ENCODE measurements around the gene ANAPC16.
"Not testable (repeated sequence)": the region's sequence is repeated elsewhere in the genome, so short reads cannot be mapped to it uniquely, and the experiment has no call there.

Gene ANAPC16

GRCh38 chr10:72243822-72244437 is 28.1 kb downstream of the ANAPC16 start:
- H3K4me3 Mint-ChIP-seq = no peak overlapping the region
- peaks cover 57% of the 10 kb centered on the region for H3K4me1 Mint-ChIP-seq (ENCODE audit: low read depth)
- no peaks in the 10 kb centered on the region for H3K9me3 Mint-ChIP-seq
- H3K27ac Mint-ChIP-seq = peak overlapping the region; percentile 70
- DNase-seq (ENCODE audit: low spot score) = no peak
- no peaks in the 10 kb centered on the region for H3K27me3 Mint-ChIP-seq (ENCODE audit: low read depth)
- H3K36me3 Mint-ChIP-seq (ENCODE audit: low read depth) = no peaks in the 10 kb centered on the region

DNA sequence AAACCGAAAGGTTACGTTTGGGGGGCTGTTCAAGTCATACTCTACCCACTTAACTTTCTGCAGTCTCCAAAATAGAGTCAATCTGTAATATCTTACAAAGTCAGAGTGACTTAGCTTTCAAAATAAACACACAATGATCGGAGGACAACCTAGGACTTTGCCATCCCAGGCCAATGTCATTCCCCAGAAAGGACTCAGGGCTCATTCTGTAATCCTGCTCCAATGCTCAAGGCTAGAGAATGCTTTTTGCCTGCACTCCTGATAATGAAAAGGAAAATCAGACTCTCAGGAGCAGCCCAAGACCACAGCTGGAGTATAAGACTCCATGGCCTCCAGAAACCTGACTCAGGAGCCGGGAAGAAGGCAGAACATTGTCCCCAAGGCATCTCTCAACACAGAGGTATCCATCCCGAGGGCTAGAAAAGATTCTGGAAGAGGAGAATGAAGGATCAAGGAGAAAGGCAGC is 28.8 kb downstream of the ANAPC16 start:
- Mint-ChIP-seq H3K4me3 (no peak overlapping the region), H3K4me1 (ENCODE audit: low read depth) (peaks cover 57% of the 10 kb centered on the region), H3K36me3 (ENCODE audit: low read depth) (no peaks in the 10 kb centered on the region), H3K9me3 (no peaks in the 10 kb centered on the region), H3K27ac (peak overlapping the region; percentile 70), H3K27me3 (ENCODE audit: low read depth) (no peaks in the 10 kb centered on the region)
- no peak for DNase-seq (ENCODE audit: low spot score)

GRCh38 chr10:72245949-72246525 is 30.2 kb downstream of the ANAPC16 start:
- Mint-ChIP-seq H3K9me3 (no peaks in the 10 kb centered on the region), H3K27me3 (ENCODE audit: low read depth) (no peaks in the 10 kb centered on the region), H3K36me3 (ENCODE audit: low read depth) (peaks cover 1% of the 10 kb centered on the region), H3K27ac (peak overlapping the region; percentile 63), H3K4me3 (peak overlapping the region; percentile 28), H3K4me1 (ENCODE audit: low read depth) (peaks cover 61% of the 10 kb centered on the region)
- no peak for DNase-seq (ENCODE audit: low spot score)

- peaks cover 63% of the 10 kb centered on the region for H3K4me1 Mint-ChIP-seq (ENCODE audit: low read depth)
- no peaks in the 10 kb centered on the region for H3K27me3 Mint-ChIP-seq (ENCODE audit: low read depth)
- peak overlapping the region; percentile 79 for H3K4me3 Mint-ChIP-seq
- DNase-seq (ENCODE audit: low spot score) = peak; percentile 71
- no peaks in the 10 kb centered on the region for H3K9me3 Mint-ChIP-seq
- peak overlapping the region; percentile 94 for H3K27ac Mint-ChIP-seq
- H3K36me3 Mint-ChIP-seq (ENCODE audit: low read depth) = peaks cover 1% of the 10 kb centered on the region
Measured at GRCh38 chr10:72248468-72249151, 32.8 kb downstream of the ANAPC16 start.

DNA sequence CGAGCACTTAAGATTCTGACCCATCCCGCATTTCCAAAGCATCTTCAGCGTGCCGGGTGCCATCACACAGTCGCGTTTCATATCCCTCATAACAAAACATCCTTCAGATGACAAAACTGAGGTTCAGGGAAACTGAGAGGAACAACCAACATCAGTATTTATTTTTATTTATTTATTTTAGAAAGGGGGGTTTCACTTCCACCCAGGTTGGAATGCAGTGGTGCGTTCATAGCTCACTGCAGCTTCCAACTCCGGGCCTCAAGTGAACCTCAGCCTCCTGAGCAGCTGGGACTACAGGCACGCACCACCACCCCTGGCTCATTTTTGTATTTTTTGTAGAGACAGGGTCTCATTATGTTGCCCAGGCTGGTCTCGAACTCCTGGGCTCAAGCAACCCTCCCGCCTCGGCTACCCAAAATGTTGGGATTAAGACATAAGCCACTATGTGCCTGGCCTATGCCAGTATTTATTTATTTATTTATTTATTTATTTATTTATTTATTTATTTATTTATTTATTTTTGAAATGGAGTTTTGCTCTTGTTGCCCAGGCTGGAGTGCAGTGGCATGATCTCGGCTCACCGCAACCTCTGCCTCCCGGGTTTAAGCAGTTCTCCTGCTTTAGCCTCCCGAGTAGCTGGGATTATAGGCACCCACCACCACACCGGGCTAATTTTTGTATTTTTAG is 33.5 kb downstream of the ANAPC16 start:
- peaks cover 63% of the 10 kb centered on the region for H3K4me1 Mint-ChIP-seq (ENCODE audit: low read depth)
- H3K36me3 Mint-ChIP-seq (ENCODE audit: low read depth); H3K9me3 Mint-ChIP-seq; H3K27me3 Mint-ChIP-seq (ENCODE audit: low read depth); DNase-seq (ENCODE audit: low spot score): not testable (repeated sequence)
- H3K4me3 Mint-ChIP-seq = peak overlapping the region; percentile 79
- H3K27ac Mint-ChIP-seq = peak overlapping the region; percentile 94

- Mint-ChIP-seq H3K36me3 (ENCODE audit: low read depth) (peaks cover 1% of the 10 kb centered on the region), H3K27ac (peak overlapping the region; percentile 50), H3K9me3 (no peaks in the 10 kb centered on the region), H3K4me3 (peak overlapping the region; percentile 54), H3K27me3 (ENCODE audit: low read depth) (no peaks in the 10 kb centered on the region), H3K4me1 (ENCODE audit: low read depth) (peaks cover 67% of the 10 kb centered on the region)
- DNase-seq (ENCODE audit: low spot score) = no peak
Measured at GRCh38 chr10:72250666-72251065, 34.9 kb downstream of the ANAPC16 start.

- no peaks in the 10 kb centered on the region for H3K27me3 Mint-ChIP-seq (ENCODE audit: low read depth)
- H3K4me1 Mint-ChIP-seq (ENCODE audit: low read depth) = peaks cover 65% of the 10 kb centered on the region
- H3K27ac Mint-ChIP-seq = peak overlapping the region; percentile 47
- no peak overlapping the region for H3K4me3 Mint-ChIP-seq
- no peaks in the 10 kb centered on the region for H3K9me3 Mint-ChIP-seq
- DNase-seq (ENCODE audit: low spot score) = no peak
- peaks cover 1% of the 10 kb centered on the region for H3K36me3 Mint-ChIP-seq (ENCODE audit: low read depth)
Measured at GRCh38 chr10:72251635-72252034, 35.8 kb downstream of the ANAPC16 start.

- Mint-ChIP-seq H3K36me3 (ENCODE audit: low read depth) (peaks cover 1% of the 10 kb centered on the region), H3K4me1 (ENCODE audit: low read depth) (peaks cover 63% of the 10 kb centered on the region), H3K9me3 (no peaks in the 10 kb centered on the region), H3K27ac (no peak overlapping the region), H3K4me3 (no peak overlapping the region), H3K27me3 (ENCODE audit: low read depth) (no peaks in the 10 kb centered on the region)
- DNase-seq (ENCODE audit: low spot score) = no peak
Measured at GRCh38 chr10:72252972-72253371, 37.2 kb downstream of the ANAPC16 start.

- H3K27ac Mint-ChIP-seq = peak overlapping the region; percentile 14
- no peak for DNase-seq (ENCODE audit: low spot score)
- no peaks in the 10 kb centered on the region for H3K9me3 Mint-ChIP-seq
- H3K4me3 Mint-ChIP-seq = no peak overlapping the region
- H3K27me3 Mint-ChIP-seq (ENCODE audit: low read depth) = no peaks in the 10 kb centered on the region
- peaks cover 1% of the 10 kb centered on the region for H3K36me3 Mint-ChIP-seq (ENCODE audit: low read depth)
- H3K4me1 Mint-ChIP-seq (ENCODE audit: low read depth) = peaks cover 59% of the 10 kb centered on the region
Measured at GRCh38 chr10:72253578-72253977, 37.8 kb downstream of the ANAPC16 start.

DNA sequence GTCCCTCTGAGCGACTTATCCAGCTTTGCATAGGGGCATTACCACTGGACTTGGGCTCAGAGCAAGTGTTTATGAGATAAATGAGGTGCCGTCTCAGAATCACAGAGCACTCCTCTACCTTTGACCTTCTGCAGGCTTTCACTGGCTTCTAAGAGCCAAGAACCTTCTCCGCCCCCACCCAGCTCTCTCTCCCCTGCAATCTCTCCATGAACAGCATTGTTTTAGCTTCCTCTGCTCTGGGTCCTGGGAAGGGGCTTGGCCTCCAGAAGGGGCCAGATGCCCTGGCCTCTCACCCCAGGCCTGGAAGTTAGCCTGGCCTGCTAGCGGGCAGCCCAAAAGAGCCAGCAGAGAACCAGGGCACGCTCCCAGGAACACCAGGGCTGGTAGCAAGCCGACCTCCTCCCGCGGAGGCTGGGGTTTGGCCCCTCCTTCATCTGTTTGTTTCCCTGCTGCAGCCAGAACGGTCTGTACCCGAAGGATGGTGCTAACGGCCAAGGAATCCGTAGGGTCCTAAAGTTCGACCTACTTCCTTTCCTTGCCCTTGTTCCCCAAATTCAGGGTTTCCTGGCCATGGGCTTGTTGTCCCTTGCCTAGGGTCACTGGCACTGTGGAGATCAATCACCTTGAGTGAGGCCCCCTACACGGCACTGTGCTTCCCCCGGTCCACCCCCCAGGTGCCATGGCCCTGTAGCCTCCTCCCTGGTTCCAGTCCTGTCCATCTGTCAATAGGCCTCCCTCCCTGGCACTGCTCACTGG is 39.2 kb downstream of the ANAPC16 start:
- Mint-ChIP-seq H3K36me3 (ENCODE audit: low read depth) (peaks cover 1% of the 10 kb centered on the region), H3K27ac (peak overlapping the region; percentile 90), H3K4me1 (ENCODE audit: low read depth) (peaks cover 64% of the 10 kb centered on the region), H3K9me3 (no peaks in the 10 kb centered on the region), H3K27me3 (ENCODE audit: low read depth) (no peaks in the 10 kb centered on the region), H3K4me3 (peak overlapping the region; percentile 85)
- DNase-seq (ENCODE audit: low spot score) = peak; percentile 29

DNA sequence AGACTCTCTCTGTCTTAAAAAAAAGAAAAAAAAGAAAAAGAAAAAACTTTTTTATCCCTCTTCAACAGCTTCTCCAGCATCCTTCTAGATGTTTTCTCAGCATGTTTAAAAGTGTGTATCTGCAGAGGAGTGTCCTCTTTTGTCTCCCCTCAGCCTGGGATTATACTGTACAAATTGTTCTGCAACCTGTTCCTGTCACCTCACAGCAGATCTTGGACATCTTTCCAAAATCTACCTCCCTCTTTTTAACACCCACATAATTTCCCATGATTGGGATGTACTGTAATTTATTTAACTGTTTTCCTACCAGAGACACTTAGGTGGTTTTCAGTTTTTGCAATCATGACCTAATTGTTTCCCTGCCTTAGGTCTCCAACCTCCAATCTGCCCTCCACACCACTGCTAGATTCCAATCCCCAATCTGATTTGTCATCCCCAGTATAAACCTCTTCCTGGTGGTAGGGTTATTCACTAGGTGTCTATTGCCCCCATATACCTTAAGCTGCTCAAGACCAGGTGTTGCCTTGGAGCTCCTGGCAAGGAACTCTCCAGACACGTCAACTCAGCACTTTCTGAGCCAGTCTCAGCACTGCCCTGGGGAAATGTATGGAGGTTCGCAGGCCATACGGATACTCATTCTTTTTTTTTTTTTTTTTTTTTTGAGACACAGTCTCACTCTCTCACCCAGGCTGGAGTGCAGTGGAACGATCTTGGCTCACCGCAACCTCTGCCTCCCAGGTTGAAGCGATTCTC is 40.3 kb downstream of the ANAPC16 start:
- Mint-ChIP-seq H3K36me3 (ENCODE audit: low read depth) (no peaks in the 10 kb centered on the region), H3K27ac (peak overlapping the region; percentile 48), H3K9me3 (no peaks in the 10 kb centered on the region), H3K27me3 (ENCODE audit: low read depth) (no peaks in the 10 kb centered on the region), H3K4me1 (ENCODE audit: low read depth) (peaks cover 66% of the 10 kb centered on the region), H3K4me3 (peak overlapping the region; percentile 42)
- DNase-seq (ENCODE audit: low spot score) = no peak

- Mint-ChIP-seq H3K4me3 (peak overlapping the region; percentile 39), H3K27me3 (ENCODE audit: low read depth) (no peaks in the 10 kb centered on the region), H3K27ac (peak overlapping the region; percentile 77), H3K36me3 (ENCODE audit: low read depth) (no peaks in the 10 kb centered on the region), H3K4me1 (ENCODE audit: low read depth) (peaks cover 67% of the 10 kb centered on the region), H3K9me3 (no peaks in the 10 kb centered on the region)
- DNase-seq (ENCODE audit: low spot score) = no peak
Measured at GRCh38 chr10:72257051-72257892, 41.5 kb downstream of the ANAPC16 start.
